ENCODE data around the gene FOXS1. TPM values are rescaled to one million over a fixed set of nuclear protein-coding genes. Genes with fewer than 3 reads are reported as not detected.

The FOXS1 gene
- total RNA-seq, 4 donors from 2014 or later: 3.0 to 11.8 (median 8.0) TPM

- Histone ChIP-seq H3K4me3 (no peak overlapping the region), H3K4me1 (peaks cover 0 to 14% (median 6%) of the 10 kb centered on the region in 4 donors), H3K27ac (no peak overlapping the region), H3K27me3 (no peaks in the 10 kb centered on the region), H3K9me3 (no peaks in the 10 kb centered on the region), H3K36me3 (no peaks in the 10 kb centered on the region)
- TF ChIP-seq POLR2A (IDR thresholded peaks at IDR 0.05): no peak
- TF ChIP-seq, protein P1, sequence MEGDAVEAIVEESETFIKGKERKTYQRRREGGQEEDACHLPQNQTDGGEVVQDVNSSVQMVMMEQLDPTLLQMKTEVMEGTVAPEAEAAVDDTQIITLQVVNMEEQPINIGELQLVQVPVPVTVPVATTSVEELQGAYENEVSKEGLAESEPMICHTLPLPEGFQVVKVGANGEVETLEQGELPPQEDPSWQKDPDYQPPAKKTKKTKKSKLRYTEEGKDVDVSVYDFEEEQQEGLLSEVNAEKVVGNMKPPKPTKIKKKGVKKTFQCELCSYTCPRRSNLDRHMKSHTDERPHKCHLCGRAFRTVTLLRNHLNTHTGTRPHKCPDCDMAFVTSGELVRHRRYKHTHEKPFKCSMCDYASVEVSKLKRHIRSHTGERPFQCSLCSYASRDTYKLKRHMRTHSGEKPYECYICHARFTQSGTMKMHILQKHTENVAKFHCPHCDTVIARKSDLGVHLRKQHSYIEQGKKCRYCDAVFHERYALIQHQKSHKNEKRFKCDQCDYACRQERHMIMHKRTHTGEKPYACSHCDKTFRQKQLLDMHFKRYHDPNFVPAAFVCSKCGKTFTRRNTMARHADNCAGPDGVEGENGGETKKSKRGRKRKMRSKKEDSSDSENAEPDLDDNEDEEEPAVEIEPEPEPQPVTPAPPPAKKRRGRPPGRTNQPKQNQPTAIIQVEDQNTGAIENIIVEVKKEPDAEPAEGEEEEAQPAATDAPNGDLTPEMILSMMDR (IDR thresholded peaks at IDR 0.05): peak; percentile 96 to 98 (median 98)
- 2 to 3% methylated on average over 17 to 28 of the region's 29 CpGs for WGBS, 2 donors
- peak; percentile 67 to 79 for DNase-seq (ENCODE audit: low spot score in 2 of 2)
Observed at GRCh38 chr20:31822421-31823330, 22.7 kb downstream of the FOXS1 start.

- no peaks in the 10 kb centered on the region for H3K27me3 ChIP-seq
- H3K27ac ChIP-seq: no peak overlapping the region
- H3K36me3 ChIP-seq: no peaks in the 10 kb centered on the region
- peaks cover 0 to 14% (median 6%) of the 10 kb centered on the region in 4 donors for H3K4me1 ChIP-seq
- H3K9me3 ChIP-seq: no peaks in the 10 kb centered on the region
- no peak overlapping the region for H3K4me3 ChIP-seq
- TF ChIP-seq EP300 (IDR thresholded peaks at IDR 0.05) (no peak), POLR2A (IDR thresholded peaks at IDR 0.05) (no peak)
- TF ChIP-seq, protein P1 (IDR thresholded peaks at IDR 0.05): no peak
- 62 to 65% methylated on average over 4 to 5 of the region's 5 CpGs for WGBS, 2 donors
- no peak for DNase-seq (ENCODE audit: low spot score in 2 of 2)
Observed at GRCh38 chr20:31821427-31821826, 24.0 kb downstream of the FOXS1 start.

DNA sequence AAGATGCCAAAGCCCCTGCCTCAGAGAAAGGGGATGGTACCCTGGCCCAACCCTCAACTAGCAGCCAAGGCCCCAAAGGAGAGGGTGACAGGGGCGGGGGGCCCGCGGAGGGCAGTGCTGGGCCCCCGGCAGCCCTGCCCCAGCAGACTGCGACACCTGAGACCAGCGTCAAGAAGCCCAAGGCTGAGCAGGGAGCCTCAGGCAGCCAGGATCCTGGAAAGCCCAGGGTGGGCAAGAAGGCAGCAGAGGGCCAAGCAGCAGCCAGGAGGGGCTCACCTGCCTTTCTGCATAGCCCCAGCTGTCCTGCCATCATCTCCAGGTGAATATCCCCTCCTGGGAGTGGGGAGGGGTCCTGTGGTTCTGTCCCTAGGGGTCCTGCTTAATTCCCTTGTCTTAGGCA is 25.2 kb downstream of the FOXS1 start:
- H3K4me3 ChIP-seq: no peak overlapping the region
- H3K27me3 ChIP-seq: no peaks in the 10 kb centered on the region
- no peak overlapping the region for H3K27ac ChIP-seq
- no peak for DNase-seq (ENCODE audit: low spot score in 2 of 2)
- no peaks in the 10 kb centered on the region for H3K9me3 ChIP-seq
- no peak for TF ChIP-seq EP300 (IDR thresholded peaks at IDR 0.05)
- TF ChIP-seq, protein P1 (IDR thresholded peaks at IDR 0.05): no peak
- H3K4me1 ChIP-seq: peaks cover 0 to 22% (median 6%) of the 10 kb centered on the region in 4 donors
- WGBS, 2 donors: 71 to 76% methylated on average over 3 to 6 of the region's 6 CpGs
- no peaks in the 10 kb centered on the region for H3K36me3 ChIP-seq

GRCh38 chr20:31819083-31819784 is 26.2 kb downstream of the FOXS1 start, which contains the start of gene MYLK2:
Gene MYLK2, plus strand, starts transcription at chr20:31819356. Its CDS starts 225 bp downstream, at chr20:31819581.
- Histone ChIP-seq H3K4me1 (peaks cover 0 to 26% (median 6%) of the 10 kb centered on the region in 4 donors), H3K27ac (no peak within 1 kb of the TSS), H3K9me3 (no peaks in the 10 kb centered on the region), H3K4me3 (no peak within 1 kb of the TSS), H3K36me3 (no peaks in the 10 kb centered on the region), H3K27me3 (no peaks in the 10 kb centered on the region)
- WGBS, 2 donors: 67 to 75% methylated on average over 16 of the region's 16 CpGs
- no peak for DNase-seq (ENCODE audit: low spot score in 2 of 2)
- TF ChIP-seq EP300 (IDR thresholded peaks at IDR 0.05) (no peak), POLR2A (IDR thresholded peaks at IDR 0.05) (no peak)
- TF ChIP-seq, protein P1 (IDR thresholded peaks at IDR 0.05): no peak

All from tibial nerve (tissue), 4 donors.